Adrenal gland (tissue), 12 donors: ENCODE measurements around the gene NDNF. TPM values are rescaled to one million over a fixed set of nuclear protein-coding genes. Genes with fewer than 3 reads are reported as not detected.

ENCODE experiments used
- DNase-seq, 7 donors: peaks; one replicate each; pipeline ENCODE4 v3.0.0-alpha.2; 2019 to 2020
- H3K27ac ChIP-seq, 5 donors: fragments of 200-600 bp; sonication (generic) in 4 of 5; 1 replicate in 3 of 5; 2 replicates in 2 of 5; pipeline versions ENCODE4 v1.5.1 to v1.8.0; 2016 to 2020; ENCODE audit warnings: mild to moderate bottlenecking in 1 of 5
- H3K27me3 ChIP-seq: fragments of 200-600 bp; 2 replicates; pipeline ENCODE4 v1.8.0; 2021
- H3K36me3 ChIP-seq, 2 donors: fragments of 200-600 bp; replicated peaks in 1 of 2; 1 replicate in 1 of 2; 2 replicates in 1 of 2; pipeline versions ENCODE4 v1.5.1 to v1.8.0; 2018 to 2022
- H3K4me1 ChIP-seq, 2 donors: fragments of 200-600 bp; replicated peaks in 1 of 2; 1 replicate in 1 of 2; 2 replicates in 1 of 2; pipeline versions ENCODE4 v1.5.1 to v1.8.0; 2018 to 2021
- H3K4me3 ChIP-seq, 4 donors: fragments of 200-600 bp; sonication (generic) in 3 of 4; one replicate each; pipeline ENCODE4 v1.5.1; 2016 to 2018
- H3K9me3 ChIP-seq, 3 donors: fragments of 200-600 bp; sonication (generic) in 1 of 3; replicated peaks in 1 of 3; 1 replicate in 2 of 3; 2 replicates in 1 of 3; pipeline versions ENCODE4 v1.5.1 to v1.8.0; 2016 to 2021
- POLR2A ChIP-seq, 2 donors: fragments of 450-650 bp; IDR thresholded peaks; one replicate each; pipeline ENCODE4 v1.6.1; 2017; ENCODE audit warnings: antibody characterized with exemption in 2 of 2, mild to moderate bottlenecking in 2 of 2, moderate library complexity in 1 of 2
- WGBS, 4 donors: extraction: QIAGEN DNeasy Blood & Tissue Kit in 2 of 4; methylation state at CpG; one replicate each; pipeline versions ENCODE4 v1.1.5 to v1.1.7; 2013 to 2017; 5-methylcytosine and 5-hydroxymethylcytosine counted together
- intact Hi-C, 2 donors: fragments of 100-400 bp; cut with DNase I; formaldehyde crosslinking; loops; one replicate each; pipeline versions ENCODE4 v1.14.1 to v1.15.0; 2022 to 2023
- polyA plus RNA-seq, 3 donors: library from polyadenylated mRNA; stranded (reverse); fragments of 200-250 nt in 2 of 3; fragments of 350-450 nt in 1 of 3; fragmentation: Illumina TruSeq in 1 of 3; extraction: RNeasy Lipid Tissue Mini Kit (QIAGEN cat#74804) in 1 of 3; gene quantifications; one replicate each; pipeline ENCODE4 v1.2.3, GENCODE V29; 2013 to 2014
- total RNA-seq, 9 donors: library from RNA; depleted of rRNA in 4 of 9; stranded (reverse); fragments of >200 nt in 4 of 9; fragments of 120-200 nt in 1 of 9; fragmentation: NEBNext Ultra II Directional in 1 of 9; extraction: Animal tissue kit (Norgen Biotek cat#: 25700) in 1 of 9; gene quantifications; one replicate each; pipeline versions ENCODE4 v1.1.0 to v1.2.4, GENCODE V29; 2013 to 2023
- TF ChIP-seq, protein P1 (sequence below), 6 experiments: fragments of 450-650 bp in 4 of 6; fragments of 200-600 bp in 2 of 6; sonication (generic) in 1 of 6; IDR thresholded peaks; 1 replicate in 5 of 6; 2 replicates in 1 of 6; pipeline versions ENCODE4 v1.5.1 to v1.8.0; 2016 to 2021; ENCODE audit warnings: antibody characterized with exemption in 6 of 6, mild to moderate bottlenecking in 2 of 6, moderate library complexity in 1 of 6
- donor health status: healthy with polysubstance abuse.
- donor health status: Bipolar disorder and iron deficiency.
- donor health status: DM: yes; HTN: yes; CAD: no.
- donor health status: DM: no; HTN: no; CAD: no.
- donor health status: DM: no; HTN: no; CAD: no.
- donor health status: DM: yes; HTN: yes; CAD: no.

Gene NDNF
- total and polyA plus RNA-seq, 12 donors: 0.26 to 8.3 (median 2.3) TPM

DNA sequence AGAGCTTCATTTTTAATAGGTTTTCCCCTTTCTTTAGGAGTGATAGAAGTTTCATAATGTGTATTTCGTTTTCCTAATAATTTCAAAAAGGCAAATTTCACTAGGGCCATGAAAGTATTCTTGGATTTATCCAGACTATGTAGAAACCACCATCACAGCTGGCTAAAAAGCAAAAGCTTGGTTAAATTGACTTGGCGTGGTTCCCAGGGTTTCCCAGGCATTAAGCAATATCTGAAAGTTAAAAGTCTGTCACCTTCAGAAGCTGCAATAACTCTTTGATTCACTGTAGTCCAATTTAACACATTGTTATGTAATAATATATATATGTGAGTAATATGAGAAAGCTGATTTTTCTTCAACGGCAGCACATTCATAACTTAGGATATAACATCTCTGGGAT lies 38.3 kb downstream of the NDNF start:
- Histone ChIP-seq H3K4me3 (no peak overlapping the region), H3K9me3 (no peaks in the 10 kb centered on the region), H3K27me3 (no peaks in the 10 kb centered on the region), H3K36me3 (no peaks in the 10 kb centered on the region), H3K4me1 (no peaks in the 10 kb centered on the region), H3K27ac (no peak overlapping the region)
- TF ChIP-seq, protein P1, sequence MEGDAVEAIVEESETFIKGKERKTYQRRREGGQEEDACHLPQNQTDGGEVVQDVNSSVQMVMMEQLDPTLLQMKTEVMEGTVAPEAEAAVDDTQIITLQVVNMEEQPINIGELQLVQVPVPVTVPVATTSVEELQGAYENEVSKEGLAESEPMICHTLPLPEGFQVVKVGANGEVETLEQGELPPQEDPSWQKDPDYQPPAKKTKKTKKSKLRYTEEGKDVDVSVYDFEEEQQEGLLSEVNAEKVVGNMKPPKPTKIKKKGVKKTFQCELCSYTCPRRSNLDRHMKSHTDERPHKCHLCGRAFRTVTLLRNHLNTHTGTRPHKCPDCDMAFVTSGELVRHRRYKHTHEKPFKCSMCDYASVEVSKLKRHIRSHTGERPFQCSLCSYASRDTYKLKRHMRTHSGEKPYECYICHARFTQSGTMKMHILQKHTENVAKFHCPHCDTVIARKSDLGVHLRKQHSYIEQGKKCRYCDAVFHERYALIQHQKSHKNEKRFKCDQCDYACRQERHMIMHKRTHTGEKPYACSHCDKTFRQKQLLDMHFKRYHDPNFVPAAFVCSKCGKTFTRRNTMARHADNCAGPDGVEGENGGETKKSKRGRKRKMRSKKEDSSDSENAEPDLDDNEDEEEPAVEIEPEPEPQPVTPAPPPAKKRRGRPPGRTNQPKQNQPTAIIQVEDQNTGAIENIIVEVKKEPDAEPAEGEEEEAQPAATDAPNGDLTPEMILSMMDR (IDR thresholded peaks at IDR 0.05): no peak
- TF ChIP-seq POLR2A (IDR thresholded peaks at IDR 0.05): no peak
- WGBS, 4 donors: 47 to 55% (median 53%) methylated on average over 3 of the region's 3 CpGs
- intact Hi-C loops: no loop called here
- DNase-seq: peak in 6 of 7 donors; percentile 27 to 69 (median 55)

DNA sequence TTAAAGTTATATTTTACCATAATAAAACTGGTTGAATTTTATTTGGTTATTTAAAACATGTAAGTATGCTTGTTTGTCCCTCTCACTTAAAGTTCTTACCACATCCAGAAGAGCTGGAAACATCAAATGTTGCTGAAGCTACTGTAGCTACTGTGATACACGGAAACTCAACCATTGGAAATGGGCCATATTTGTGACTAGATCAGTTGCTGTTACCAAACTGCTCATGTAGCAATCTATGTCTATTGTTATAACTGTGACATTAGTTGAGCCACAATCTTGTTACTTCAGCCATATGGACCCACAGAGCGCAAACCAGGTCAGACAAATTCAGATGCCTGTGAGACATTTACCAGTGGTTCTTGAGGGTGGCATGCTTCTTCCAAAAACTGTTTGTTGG lies 41.6 kb downstream of the NDNF start:
- TF ChIP-seq, protein P1 (IDR thresholded peaks at IDR 0.05): no peak
- TF ChIP-seq POLR2A (IDR thresholded peaks at IDR 0.05): no peak
- DNase-seq: no peak
- no peaks in the 10 kb centered on the region for H3K9me3 ChIP-seq
- intact Hi-C loops: no loop called here
- no peaks in the 10 kb centered on the region for H3K27me3 ChIP-seq
- no peaks in the 10 kb centered on the region for H3K36me3 ChIP-seq
- 82 to 98% (median 85%) methylated on average over 2 of the region's 2 CpGs for WGBS, 4 donors
- H3K4me3 ChIP-seq: no peak overlapping the region
- no peaks in the 10 kb centered on the region for H3K4me1 ChIP-seq
- no peak overlapping the region for H3K27ac ChIP-seq

DNA sequence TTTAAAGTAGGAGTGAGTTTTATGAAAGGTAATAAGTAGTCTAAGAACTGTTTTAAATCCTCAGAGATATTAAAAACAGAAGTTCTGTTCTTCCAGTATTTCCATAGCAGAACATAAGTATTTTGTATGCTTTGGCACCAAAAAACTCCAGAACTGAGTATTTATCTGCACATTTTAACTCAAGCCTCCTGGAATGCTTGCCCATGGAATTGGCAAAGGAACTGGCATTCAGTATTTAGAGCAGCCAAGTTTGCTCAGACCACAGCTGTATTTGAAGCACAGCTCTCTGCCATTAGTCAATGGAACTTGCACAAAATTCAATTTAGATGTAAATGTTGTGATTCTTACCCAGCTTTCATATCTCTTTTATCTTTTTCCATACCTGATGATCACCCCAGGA lies 42.2 kb downstream of the NDNF start:
- H3K27me3 ChIP-seq: no peaks in the 10 kb centered on the region
- intact Hi-C loops: no loop called here
- DNase-seq: no peak
- H3K4me1 ChIP-seq: no peaks in the 10 kb centered on the region
- H3K4me3 ChIP-seq: no peak overlapping the region
- H3K36me3 ChIP-seq: no peaks in the 10 kb centered on the region
- H3K9me3 ChIP-seq: no peaks in the 10 kb centered on the region
- no peak overlapping the region for H3K27ac ChIP-seq
- TF ChIP-seq POLR2A (IDR thresholded peaks at IDR 0.05): no peak
- TF ChIP-seq, protein P1 (IDR thresholded peaks at IDR 0.05): no peak

DNA sequence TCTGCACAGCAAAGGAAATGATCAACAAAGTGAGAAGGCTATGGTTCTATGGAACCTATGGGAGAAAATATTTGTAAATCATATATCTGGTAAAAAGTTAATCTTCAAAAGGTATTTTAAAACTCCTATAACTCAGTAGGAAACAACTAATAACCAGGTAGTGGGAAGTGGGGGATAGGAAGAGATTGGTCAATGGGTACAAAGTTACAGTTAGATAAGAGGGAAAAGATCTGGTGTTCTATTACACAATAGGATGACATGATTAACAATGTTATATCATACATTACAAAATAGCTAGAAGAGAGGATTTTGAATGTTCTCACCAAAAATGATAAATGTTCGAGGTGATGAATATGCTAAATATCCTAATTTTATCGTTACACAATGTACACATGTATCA lies 46.3 kb downstream of the NDNF start:
- Histone ChIP-seq H3K27me3 (no peaks in the 10 kb centered on the region), H3K4me1 (no peaks in the 10 kb centered on the region), H3K27ac (no peak overlapping the region), H3K36me3 (no peaks in the 10 kb centered on the region), H3K4me3 (no peak overlapping the region), H3K9me3 (no peaks in the 10 kb centered on the region)
- intact Hi-C loops: no loop called here
- TF ChIP-seq, protein P1 (IDR thresholded peaks at IDR 0.05): no peak
- TF ChIP-seq POLR2A (IDR thresholded peaks at IDR 0.05): no peak
- 84 to 91% (median 90%) methylated on average over 2 of the region's 2 CpGs for WGBS, 4 donors
- DNase-seq: no peak
